ENCODE measurements around the gene GNAL. TPM values are rescaled to one million over a fixed set of nuclear protein-coding genes. Genes with fewer than 3 reads are reported as not detected.
"Not testable (repeated sequence)": the region's sequence is repeated elsewhere in the genome, so short reads cannot be mapped to it uniquely, and the experiment has no call there.

The GNAL gene
- total and polyA plus RNA-seq, 2 of the 4 experiments (the other 2 are of a cell fraction) = 0.15 to 0.36 TPM

DNA sequence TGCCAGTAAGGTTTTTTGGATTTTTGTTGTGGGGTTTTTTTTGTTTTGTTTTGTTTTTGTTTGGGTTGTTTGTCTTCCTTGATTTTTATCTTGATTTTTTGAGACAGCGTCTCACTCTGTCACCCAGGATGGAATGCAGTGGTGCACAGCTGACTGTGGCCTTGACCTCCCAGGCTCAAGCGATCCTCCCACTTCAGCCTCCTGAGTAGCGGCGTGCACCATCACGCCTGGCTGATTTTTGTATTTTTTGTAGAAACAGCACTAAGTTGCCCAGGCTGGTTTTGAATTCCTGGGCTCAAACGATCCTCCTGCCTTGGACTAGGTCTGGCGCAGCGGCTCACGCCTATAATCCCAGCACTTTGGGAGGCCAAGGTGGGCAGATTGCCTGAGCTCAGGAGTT is 202.7 kb downstream of the GNAL start:
- H3K79me1 ChIP-seq (ENCODE audit: low read depth in 1 of 2, low read length in 2 of 2) = no peaks in the 10 kb centered on the region; a peak in 1 of 4 replicates
- H3K27ac ChIP-seq (ENCODE audit: insufficient read depth, low read length) = no peak overlapping the region
- H3K9me3 ChIP-seq (ENCODE audit: control insufficient read depth, insufficient read depth, low read length) = no peaks in the 10 kb centered on the region
- H4K91ac ChIP-seq (ENCODE audit: insufficient read depth, low read depth, low read length) = no peak overlapping the region
- peaks cover 30% of the 10 kb centered on the region for H3K36me3 ChIP-seq (ENCODE audit: control insufficient read depth, insufficient read depth, low read length)
- H2BK20ac ChIP-seq (ENCODE audit: low read depth, low read length) = no peak overlapping the region
- H3K4me3 ChIP-seq (ENCODE audit: insufficient read depth, low read depth, low read length) = no peak overlapping the region
- no peak overlapping the region for H3K4me2 ChIP-seq (ENCODE audit: low read depth, low read length)
- H3K9ac ChIP-seq (ENCODE audit: low read depth, low read length) = no peak overlapping the region
- H3K4ac ChIP-seq (ENCODE audit: low read depth, low read length) = no peak overlapping the region
- ATAC-seq (ENCODE audit: low read depth) (no peak), DNase-seq (no peak)
- CTCF ChIA-PET = interaction anchor here (0.5 to 0.7 kb wide), 3 partner anchors 10 to 1103 kb away, joined by 3 read pairs; no protein-coding TSS in a partner anchor
- BruUV-seq (replicated peaks) = no TSS peak
- no peak overlapping the region for H4K5ac ChIP-seq (ENCODE audit: low read depth, low read length)
- WGBS, 2 experiments (ENCODE audit: extremely low coverage in 2 of 2, insufficient read length in 1 of 2) = 100% methylated on average over 3 of the region's 9 CpGs; no CpG with 5 or more reads in 1 of the 2 experiments
- peaks cover 9% of the 10 kb centered on the region; the same call in 1 of the 2 replicates for H3K9me1 ChIP-seq (ENCODE audit: insufficient read depth, low read length)
- H3K14ac ChIP-seq (replicated peaks; ENCODE audit: low read depth, low read length) = no peak overlapping the region
- no peak overlapping the region for H3K18ac ChIP-seq (ENCODE audit: low read depth, low read length)
- no peak overlapping the region for H3K56ac ChIP-seq (ENCODE audit: extremely low read depth, insufficient read depth, low read length)
- TF ChIP-seq FOS (IDR thresholded peaks at IDR 0.05; ENCODE audit: low read depth, low read length) (no peak), MAFK (IDR thresholded peaks at IDR 0.05; ENCODE audit: low read depth, low read length) (no peak), RFX5 (IDR thresholded peaks at IDR 0.05; ENCODE audit: low read depth, low read length) (no peak), SMC3 (IDR thresholded peaks at IDR 0.05; ENCODE audit: low read depth, low read length) (no peak), CEBPB (IDR thresholded peaks at IDR 0.05; ENCODE audit: low read depth, low read length) (no peak), MXI1 (IDR thresholded peaks at IDR 0.05; ENCODE audit: borderline replicate concordance, low read depth, low read length) (no peak), MAZ (IDR thresholded peaks at IDR 0.05; ENCODE audit: borderline replicate concordance, low read depth, low read length) (no peak), RCOR1 (IDR thresholded peaks at IDR 0.05; ENCODE audit: insufficient replicate concordance, low read length) (no peak)
- H2AK5ac ChIP-seq (ENCODE audit: low read depth, low read length) = no peak overlapping the region
- no peak overlapping the region for H2BK15ac ChIP-seq (ENCODE audit: low read depth, low read length)
- no peak overlapping the region for H2AFZ ChIP-seq (replicated peaks; ENCODE audit: low read length, poor library complexity)
- no peaks in the 10 kb centered on the region for H3K27me3 ChIP-seq (ENCODE audit: control insufficient read depth, insufficient read depth, low read length)
- no peak overlapping the region for H2AK9ac ChIP-seq (replicated peaks; ENCODE audit: low read depth, low read length, poor library complexity)
- in situ Hi-C loops (cut with MboI; ENCODE audit: low sequenced_read_pairs) (no loop called here), dilution Hi-C loops (cut with HindIII; ENCODE audit: low sequenced_read_pairs, unreplicated experiment) (no loop called here), intact Hi-C loops (cut with micrococcal nuclease) (no loop called here)
- H3K23ac ChIP-seq (ENCODE audit: low read depth, low read length) = no peak overlapping the region
- H3K4me1 ChIP-seq (ENCODE audit: control insufficient read depth, insufficient read depth, low read length) = peaks cover 2% of the 10 kb centered on the region; the same call in 1 of the 2 replicates
- H4K20me1 ChIP-seq (ENCODE audit: insufficient read depth, low read length) = no peaks in the 10 kb centered on the region
- H2BK5ac ChIP-seq (ENCODE audit: low read depth, low read length, poor library complexity, severe bottlenecking) = no peak overlapping the region
- no peak overlapping the region for H2BK120ac ChIP-seq (ENCODE audit: low read depth, low read length)
- POLR2A ChIA-PET (ENCODE audit: unreplicated experiment) = no interaction called here
- no peak overlapping the region for H4K8ac ChIP-seq (ENCODE audit: low read depth in 2 of 2, low read length in 2 of 2)

DNA sequence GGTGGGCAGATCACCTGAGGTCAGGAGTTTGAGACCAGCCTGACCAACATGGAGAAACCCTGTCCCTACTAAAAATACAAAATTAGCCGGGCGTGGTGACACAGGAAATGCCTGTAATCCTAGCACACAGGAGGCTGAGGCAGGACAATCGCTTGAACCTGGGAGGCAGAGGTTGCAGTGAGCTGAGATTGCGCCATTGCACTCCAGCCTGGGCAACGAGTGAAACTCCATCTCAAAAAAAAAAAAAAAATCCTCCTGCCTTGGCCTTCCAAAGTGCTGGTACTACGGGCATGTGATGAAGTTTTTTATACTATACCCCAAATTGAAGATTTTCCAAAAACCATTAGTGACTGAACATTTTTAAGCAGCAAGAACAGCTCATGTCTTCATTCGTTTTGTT is 203.4 kb downstream of the GNAL start:
- H3K56ac ChIP-seq (ENCODE audit: extremely low read depth, insufficient read depth, low read length); dilution Hi-C loops (cut with HindIII; ENCODE audit: low sequenced_read_pairs, unreplicated experiment); H4K5ac ChIP-seq (ENCODE audit: low read depth, low read length); H3K4me2 ChIP-seq (ENCODE audit: low read depth, low read length); H2BK5ac ChIP-seq (ENCODE audit: low read depth, low read length, poor library complexity, severe bottlenecking); H2AFZ ChIP-seq (replicated peaks; ENCODE audit: low read length, poor library complexity); H2AK9ac ChIP-seq (replicated peaks; ENCODE audit: low read depth, low read length, poor library complexity); BruUV-seq (replicated peaks); H3K27me3 ChIP-seq (ENCODE audit: control insufficient read depth, insufficient read depth, low read length); CTCF ChIA-PET; H3K4me3 ChIP-seq (ENCODE audit: insufficient read depth, low read depth, low read length); in situ Hi-C loops (cut with MboI; ENCODE audit: low sequenced_read_pairs); H4K91ac ChIP-seq (ENCODE audit: insufficient read depth, low read depth, low read length); intact Hi-C loops (cut with micrococcal nuclease); H3K9me3 ChIP-seq (ENCODE audit: control insufficient read depth, insufficient read depth, low read length); H2BK120ac ChIP-seq (ENCODE audit: low read depth, low read length); H3K23ac ChIP-seq (ENCODE audit: low read depth, low read length); ATAC-seq (ENCODE audit: low read depth); DNase-seq; H2BK20ac ChIP-seq (ENCODE audit: low read depth, low read length); H3K9ac ChIP-seq (ENCODE audit: low read depth, low read length); POLR2A ChIA-PET (ENCODE audit: unreplicated experiment); H3K4ac ChIP-seq (ENCODE audit: low read depth, low read length); H4K8ac ChIP-seq (ENCODE audit: low read depth in 2 of 2, low read length in 2 of 2); H3K4me1 ChIP-seq (ENCODE audit: control insufficient read depth, insufficient read depth, low read length); H2BK15ac ChIP-seq (ENCODE audit: low read depth, low read length); H3K14ac ChIP-seq (replicated peaks; ENCODE audit: low read depth, low read length); H3K18ac ChIP-seq (ENCODE audit: low read depth, low read length); H3K9me1 ChIP-seq (ENCODE audit: insufficient read depth, low read length); H3K79me1 ChIP-seq (ENCODE audit: low read depth in 1 of 2, low read length in 2 of 2); H2AK5ac ChIP-seq (ENCODE audit: low read depth, low read length); H3K27ac ChIP-seq (ENCODE audit: insufficient read depth, low read length); H4K20me1 ChIP-seq (ENCODE audit: insufficient read depth, low read length): not testable (repeated sequence)
- 100% methylated on average over 1 of the region's 7 CpGs; no CpG with 5 or more reads in 1 of the 2 experiments for WGBS, 2 experiments (ENCODE audit: extremely low coverage in 2 of 2, insufficient read length in 1 of 2)
- H3K36me3 ChIP-seq (ENCODE audit: control insufficient read depth, insufficient read depth, low read length) = peaks cover 27% of the 10 kb centered on the region
